ENCODE measurements around the gene DEAF1. TPM values are rescaled to one million over a fixed set of nuclear protein-coding genes. Genes with fewer than 3 reads are reported as not detected.

DEAF1 gene
- total RNA-seq, 1 experiment from 2014 or later, result 74.6 TPM

DNA sequence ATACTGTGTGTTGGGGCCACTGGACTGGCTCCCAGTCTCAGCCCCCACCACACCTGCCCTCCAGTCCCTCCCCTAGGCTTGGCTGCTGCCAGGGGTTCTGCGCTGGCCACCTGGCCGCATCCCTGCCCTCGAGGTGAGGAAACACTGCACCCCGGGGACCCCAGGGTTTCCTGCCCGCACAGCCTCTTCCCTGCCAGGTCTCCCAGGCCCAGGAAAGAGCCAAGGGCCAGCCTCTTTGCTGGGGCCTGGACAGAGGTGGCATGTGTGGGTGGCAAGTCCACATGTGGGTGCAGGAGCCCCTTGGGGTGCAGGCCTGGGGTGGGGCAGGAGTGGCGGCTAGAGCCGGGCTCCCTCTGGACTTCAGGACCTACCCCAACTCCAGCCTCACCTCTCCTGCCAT lies 13.5 kb upstream of the DEAF1 start:
- Histone ChIP-seq H3K27me3 (ENCODE audit: control insufficient read depth, insufficient read depth, low read length) (peaks cover 13% of the 10 kb centered on the region), H3K4me3 (ENCODE audit: insufficient read depth, low read depth, low read length) (no peak overlapping the region), H3K36me3 (replicated peaks; ENCODE audit: control insufficient read depth, insufficient read depth, low read length) (no peaks in the 10 kb centered on the region)
- peak; percentile 64 for DNase-seq

DNA sequence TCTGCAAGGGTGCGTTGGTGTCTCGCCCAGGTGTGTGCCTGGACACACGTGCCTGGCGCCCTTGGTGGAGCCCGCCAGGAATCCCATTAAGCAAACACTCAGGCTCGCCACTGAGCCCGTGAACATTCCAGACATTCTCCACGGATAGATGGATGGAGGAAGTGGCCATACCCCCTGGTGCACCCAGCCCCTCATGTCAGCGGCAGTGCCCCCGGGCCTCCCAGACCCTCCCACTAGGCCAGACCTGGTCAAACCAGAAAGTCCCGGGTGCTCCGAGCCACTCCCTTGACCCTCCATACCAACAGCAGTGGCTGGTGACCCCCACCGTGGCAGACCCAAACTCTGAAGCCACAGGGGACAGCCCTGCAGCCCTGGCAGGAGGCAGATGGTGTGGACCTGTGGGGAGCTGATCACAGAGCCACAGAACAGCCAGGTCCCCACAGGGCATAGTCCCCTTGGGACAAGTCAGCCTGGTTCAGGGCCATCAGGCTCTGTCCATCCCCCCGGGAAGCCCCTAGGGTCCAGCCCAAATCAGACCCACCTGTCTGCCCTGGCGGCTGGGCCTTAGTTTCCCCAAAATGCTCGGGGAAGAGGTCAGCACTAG lies 12.9 kb upstream of the DEAF1 start:
- no peak overlapping the region for H3K4me3 ChIP-seq (ENCODE audit: insufficient read depth, low read depth, low read length)

DNA sequence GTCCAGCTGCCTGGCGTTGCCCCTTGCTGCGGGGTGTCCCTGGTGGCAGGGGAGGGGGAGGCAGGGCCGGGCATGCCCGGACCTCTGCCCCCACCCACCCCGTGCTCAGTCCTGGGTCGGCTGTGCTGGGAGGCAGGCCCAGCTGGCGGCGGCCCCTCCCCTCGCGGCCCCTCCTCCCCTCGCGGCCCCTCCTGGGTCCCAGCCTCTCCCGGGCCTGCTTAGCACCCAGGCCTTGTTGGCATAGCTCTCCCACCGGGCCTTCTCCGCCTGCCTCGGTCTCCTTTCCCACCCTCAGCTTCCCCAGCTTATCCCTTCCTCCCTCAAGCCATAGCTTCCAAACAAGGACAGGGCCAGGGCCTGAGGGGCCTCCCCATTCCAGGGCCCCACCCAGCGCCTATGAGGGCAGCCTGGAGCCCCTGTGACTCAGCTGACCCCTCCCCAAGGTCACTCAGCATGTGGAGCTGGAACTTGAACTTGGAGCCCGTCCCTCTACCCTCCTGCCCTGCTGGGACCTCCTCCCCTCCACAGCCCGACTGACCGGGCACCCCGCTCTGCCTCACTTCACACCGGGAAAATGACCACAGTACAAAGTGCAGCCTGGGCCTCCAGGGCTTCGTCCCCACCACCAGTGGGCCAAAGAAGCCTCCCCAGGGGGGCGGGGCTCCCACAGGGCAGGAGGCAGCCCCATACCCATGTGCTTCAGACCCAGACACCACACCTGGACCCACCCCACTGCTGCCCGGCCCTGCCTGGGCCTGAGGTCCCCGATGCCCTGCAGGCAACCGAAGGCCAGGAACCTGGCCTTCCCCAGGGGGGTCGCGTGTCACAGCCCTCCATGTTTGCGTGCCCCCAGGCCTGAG lies 12.2 kb upstream of the DEAF1 start:
- Histone ChIP-seq H3K36me3 (replicated peaks; ENCODE audit: control insufficient read depth, insufficient read depth, low read length) (no peaks in the 10 kb centered on the region), H3K27me3 (ENCODE audit: control insufficient read depth, insufficient read depth, low read length) (peaks cover 13% of the 10 kb centered on the region), H3K4me3 (ENCODE audit: insufficient read depth, low read depth, low read length) (peak overlapping the region; percentile 51)
- DNase-seq, result peak; percentile 93

More for the DNA sequence above, 12.9 kb upstream of the DEAF1 start:
- DNase-seq, result peak; percentile 75
- Histone ChIP-seq H3K36me3 (replicated peaks; ENCODE audit: control insufficient read depth, insufficient read depth, low read length) (no peaks in the 10 kb centered on the region), H3K27me3 (ENCODE audit: control insufficient read depth, insufficient read depth, low read length) (peaks cover 13% of the 10 kb centered on the region)

DNA sequence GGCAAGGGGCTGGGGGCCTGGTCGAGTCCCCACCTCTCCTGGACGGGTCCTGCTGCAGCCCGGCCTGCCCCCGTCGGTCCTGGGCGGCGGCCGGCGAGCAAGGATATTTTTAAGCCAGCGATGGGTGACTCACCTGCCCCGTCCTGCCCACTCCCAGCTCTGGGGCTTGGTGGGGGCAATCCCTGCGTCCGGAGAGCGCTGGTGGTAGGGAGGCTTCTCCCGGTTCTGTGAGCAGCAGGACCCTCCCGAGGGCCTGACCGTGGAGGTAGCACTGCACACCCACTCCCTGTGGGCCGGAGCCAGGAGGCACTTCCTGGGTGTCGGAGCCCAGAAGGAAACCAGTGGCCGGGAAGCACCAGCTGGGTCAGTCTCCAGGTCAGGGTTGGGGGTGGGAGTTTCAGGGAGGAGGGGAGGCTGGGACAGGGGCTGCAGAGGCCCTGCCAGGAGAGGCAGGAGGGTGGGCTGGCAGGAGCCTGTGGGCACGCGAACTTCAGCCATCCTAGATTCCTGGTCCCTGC lies 11.5 kb upstream of the DEAF1 start:
- Histone ChIP-seq H3K36me3 (replicated peaks; ENCODE audit: control insufficient read depth, insufficient read depth, low read length) (no peaks in the 10 kb centered on the region), H3K27me3 (ENCODE audit: control insufficient read depth, insufficient read depth, low read length) (peaks cover 13% of the 10 kb centered on the region), H3K4me3 (ENCODE audit: insufficient read depth, low read depth, low read length) (peak overlapping the region; percentile 51)
- DNase-seq, result peak; percentile 82

DNA sequence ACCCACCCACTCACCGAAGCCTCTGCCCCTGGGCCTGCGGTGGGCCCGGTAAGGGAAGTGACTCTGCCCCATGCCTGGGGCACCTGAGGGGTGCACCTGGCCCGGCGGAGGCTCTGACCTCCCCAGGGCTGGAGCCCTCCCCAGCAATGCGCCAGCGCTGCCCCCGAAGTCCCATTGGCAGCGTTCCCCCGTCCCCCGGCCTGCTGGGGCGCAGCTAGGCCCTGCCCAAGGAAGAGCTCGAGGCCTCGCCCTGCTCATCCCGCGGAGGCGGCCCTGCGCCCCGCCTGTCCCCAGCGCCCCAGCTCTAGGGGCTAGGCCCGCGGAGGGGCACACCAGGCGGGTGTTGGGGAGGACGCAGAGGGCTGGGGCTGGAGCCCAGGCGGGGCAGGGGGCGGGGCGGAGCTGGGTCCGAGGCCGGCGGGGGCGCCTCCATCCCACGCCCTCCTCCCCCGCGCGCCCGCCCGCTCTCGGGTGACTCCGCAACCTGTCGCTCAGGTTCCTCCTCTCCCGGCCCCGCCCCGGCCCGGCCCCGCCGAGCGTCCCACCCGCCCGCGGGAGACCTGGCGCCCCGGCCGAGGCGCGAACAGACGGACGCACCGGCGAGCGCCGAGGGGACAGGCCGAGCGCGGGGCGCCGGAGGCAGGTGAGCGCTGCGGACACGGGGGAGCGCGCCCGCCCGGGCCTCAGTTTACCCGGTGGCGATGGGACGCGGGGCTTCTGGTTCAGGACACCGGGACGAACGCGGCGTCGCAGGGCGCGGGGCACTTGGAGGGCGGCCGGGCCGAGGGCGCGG lies 10.8 kb upstream of the DEAF1 start, which contains the start of gene EPS8L2:
Gene EPS8L2, plus strand, starts transcription at position 586 of the 793 bp plus-strand sequence. CDS start 3,177 bp downstream, outside the sequence.
- Histone ChIP-seq H3K27me3 (ENCODE audit: control insufficient read depth, insufficient read depth, low read length) (peaks cover 13% of the 10 kb centered on the region), H3K4me3 (ENCODE audit: insufficient read depth, low read depth, low read length) (peak within 1 kb of the TSS; percentile 51), H3K36me3 (replicated peaks; ENCODE audit: control insufficient read depth, insufficient read depth, low read length) (no peaks in the 10 kb centered on the region)
- peak; percentile 89 for DNase-seq

DNA sequence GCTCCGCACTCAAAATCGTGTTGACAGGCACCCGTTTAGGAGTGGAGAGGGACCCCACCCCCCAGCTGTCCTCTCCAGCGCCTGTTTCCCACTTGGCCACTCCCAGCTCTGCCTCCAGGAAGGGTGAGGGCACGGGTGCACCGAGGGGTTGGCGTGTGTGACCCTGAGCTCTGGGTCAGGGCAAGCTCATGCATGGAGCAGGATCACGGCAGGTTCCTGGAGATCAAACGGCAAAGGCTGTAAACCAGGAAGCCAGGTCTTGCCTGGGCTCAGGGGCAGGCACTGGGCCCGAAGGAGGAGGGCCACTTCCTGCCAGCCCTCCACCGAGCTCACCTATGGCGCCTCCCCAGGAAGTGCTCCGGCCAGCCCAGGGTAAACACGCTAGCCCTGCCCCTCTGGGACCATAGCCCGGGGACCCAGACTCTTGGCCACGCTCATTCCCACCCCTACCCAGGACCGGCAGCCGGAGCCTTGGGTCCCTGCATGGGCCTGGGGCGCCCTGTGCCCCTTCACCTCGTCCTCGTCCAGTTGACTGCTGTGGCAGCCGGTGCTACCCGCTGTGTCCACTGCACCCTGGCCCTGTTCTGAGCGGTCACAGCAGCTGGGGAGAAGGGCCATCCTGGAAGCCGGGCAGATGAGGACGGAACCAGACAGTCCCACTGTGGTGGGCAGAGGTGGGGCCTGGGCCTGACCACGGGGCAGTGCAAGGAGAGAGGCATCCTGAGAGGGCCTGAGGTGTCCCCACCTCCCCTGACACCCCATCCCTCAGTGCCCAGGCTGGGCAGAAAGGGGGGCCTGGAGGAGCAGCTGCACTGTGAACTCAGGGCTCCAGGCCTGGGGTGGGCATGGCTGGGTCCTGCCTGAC lies 10.0 kb upstream of the DEAF1 start:
- DNase-seq, result peak; percentile 69
- no peaks in the 10 kb centered on the region for H3K36me3 ChIP-seq (replicated peaks; ENCODE audit: control insufficient read depth, insufficient read depth, low read length)
- H3K4me3 ChIP-seq (ENCODE audit: insufficient read depth, low read depth, low read length), result peak overlapping the region; percentile 29; the same call in 1 of the 2 replicates
- peaks cover 13% of the 10 kb centered on the region for H3K27me3 ChIP-seq (ENCODE audit: control insufficient read depth, insufficient read depth, low read length)

DNA sequence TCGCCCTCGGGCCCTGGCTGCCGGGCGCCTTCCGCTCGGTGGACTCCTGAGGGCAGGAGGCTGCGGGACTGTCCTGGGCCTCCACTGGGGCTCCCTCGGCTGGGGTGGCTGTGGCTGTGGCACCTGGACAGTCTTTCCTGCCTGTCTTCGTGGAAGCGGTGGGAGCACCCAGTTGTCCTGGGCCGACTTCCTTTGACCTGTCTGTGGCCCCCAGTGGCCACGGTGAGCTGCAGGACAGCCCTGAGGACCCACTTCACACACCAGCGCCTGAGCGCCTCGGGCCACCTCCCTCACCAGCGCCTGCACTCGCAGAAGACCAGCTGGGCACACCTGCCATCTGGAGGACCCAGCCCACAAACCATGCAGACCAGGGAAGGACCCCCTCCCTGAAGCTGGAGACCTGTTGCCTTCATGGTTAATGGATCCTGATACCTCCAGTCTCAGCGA lies 9.2 kb upstream of the DEAF1 start:
- Histone ChIP-seq H3K4me3 (ENCODE audit: insufficient read depth, low read depth, low read length) (no peak overlapping the region), H3K27me3 (ENCODE audit: control insufficient read depth, insufficient read depth, low read length) (peaks cover 13% of the 10 kb centered on the region), H3K36me3 (replicated peaks; ENCODE audit: control insufficient read depth, insufficient read depth, low read length) (no peaks in the 10 kb centered on the region; the same call in 1 of the 2 replicates)
- DNase-seq, result peak; percentile 32

DNA sequence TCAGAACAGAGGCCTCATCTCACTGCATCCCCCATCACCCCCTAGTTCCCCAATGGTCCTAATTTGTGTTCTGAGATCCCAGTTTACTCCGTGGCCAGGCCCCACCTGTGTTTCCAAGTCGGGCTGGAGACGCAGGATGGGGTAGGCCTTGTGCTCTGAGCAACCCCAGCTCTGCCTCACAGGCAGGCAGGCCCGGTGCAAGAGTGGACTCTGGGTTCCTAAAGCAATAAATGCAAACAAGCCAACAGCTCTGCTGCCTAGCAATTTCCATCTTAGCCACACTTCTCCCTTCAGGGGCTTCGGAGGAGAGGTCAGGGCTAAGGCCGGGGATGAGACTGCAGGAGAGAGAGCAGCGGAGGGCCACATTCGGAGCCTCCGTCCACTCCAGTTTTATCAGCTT lies 8.5 kb upstream of the DEAF1 start:
- no peaks in the 10 kb centered on the region; the same call in 1 of the 2 replicates for H3K36me3 ChIP-seq (replicated peaks; ENCODE audit: control insufficient read depth, insufficient read depth, low read length)
- no peak for DNase-seq
- no peak overlapping the region for H3K4me3 ChIP-seq (ENCODE audit: insufficient read depth, low read depth, low read length)
- H3K27me3 ChIP-seq (ENCODE audit: control insufficient read depth, insufficient read depth, low read length), result peaks cover 13% of the 10 kb centered on the region

DNA sequence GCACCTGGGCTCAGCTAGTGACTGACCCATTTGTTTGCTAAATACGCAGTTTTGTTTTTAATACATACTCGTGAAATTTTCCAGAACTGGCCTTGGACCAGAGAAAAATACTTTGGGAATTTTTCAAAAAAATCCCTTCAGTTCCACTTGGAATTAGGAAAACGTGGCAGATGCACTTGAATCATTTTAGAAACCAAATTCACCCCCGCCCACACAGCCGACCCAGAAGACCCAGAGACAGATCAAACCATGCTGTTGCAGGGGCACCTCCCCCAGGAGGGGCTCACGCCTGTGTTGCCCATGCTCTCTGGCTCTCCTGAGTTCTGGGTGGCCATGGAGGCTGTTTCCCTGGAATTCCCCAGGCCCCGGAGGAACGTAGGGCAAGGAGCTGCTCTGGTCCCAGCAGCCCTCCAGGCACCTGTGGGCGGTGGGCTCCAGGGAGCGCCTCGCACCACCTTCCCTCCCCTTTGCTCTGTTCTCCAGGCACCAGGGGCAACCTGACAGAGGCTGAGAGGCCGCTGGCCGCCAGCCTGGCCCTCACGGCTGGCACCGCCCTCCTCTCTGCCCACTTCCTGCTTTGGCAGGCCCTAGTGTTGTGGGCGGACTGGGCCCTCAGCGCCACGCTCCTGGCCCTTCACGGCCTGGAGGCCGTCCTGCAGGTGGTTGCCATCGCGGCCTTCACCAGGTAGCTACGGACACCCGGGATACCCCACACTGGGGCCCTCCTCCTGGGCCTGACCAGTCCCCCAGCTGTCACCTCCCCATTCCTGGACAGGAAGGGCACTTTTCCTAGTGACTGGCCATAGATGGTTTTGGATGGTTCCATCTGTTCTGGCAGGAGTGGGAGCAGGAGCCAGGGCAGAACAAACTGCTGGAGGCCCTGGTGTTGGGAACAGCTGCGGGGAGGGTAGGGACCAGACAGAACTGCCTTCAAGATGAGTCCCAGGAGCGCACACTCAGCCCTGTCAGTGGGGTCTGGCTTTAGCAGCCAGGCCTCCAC lies 7.7 kb upstream of the DEAF1 start:
- DNase-seq, result peak; percentile 47
- peaks cover 13% of the 10 kb centered on the region for H3K27me3 ChIP-seq (ENCODE audit: control insufficient read depth, insufficient read depth, low read length)
- no peak overlapping the region for H3K4me3 ChIP-seq (ENCODE audit: insufficient read depth, low read depth, low read length)
- H3K36me3 ChIP-seq (replicated peaks; ENCODE audit: control insufficient read depth, insufficient read depth, low read length), result no peaks in the 10 kb centered on the region; the same call in 1 of the 2 replicates

DNA sequence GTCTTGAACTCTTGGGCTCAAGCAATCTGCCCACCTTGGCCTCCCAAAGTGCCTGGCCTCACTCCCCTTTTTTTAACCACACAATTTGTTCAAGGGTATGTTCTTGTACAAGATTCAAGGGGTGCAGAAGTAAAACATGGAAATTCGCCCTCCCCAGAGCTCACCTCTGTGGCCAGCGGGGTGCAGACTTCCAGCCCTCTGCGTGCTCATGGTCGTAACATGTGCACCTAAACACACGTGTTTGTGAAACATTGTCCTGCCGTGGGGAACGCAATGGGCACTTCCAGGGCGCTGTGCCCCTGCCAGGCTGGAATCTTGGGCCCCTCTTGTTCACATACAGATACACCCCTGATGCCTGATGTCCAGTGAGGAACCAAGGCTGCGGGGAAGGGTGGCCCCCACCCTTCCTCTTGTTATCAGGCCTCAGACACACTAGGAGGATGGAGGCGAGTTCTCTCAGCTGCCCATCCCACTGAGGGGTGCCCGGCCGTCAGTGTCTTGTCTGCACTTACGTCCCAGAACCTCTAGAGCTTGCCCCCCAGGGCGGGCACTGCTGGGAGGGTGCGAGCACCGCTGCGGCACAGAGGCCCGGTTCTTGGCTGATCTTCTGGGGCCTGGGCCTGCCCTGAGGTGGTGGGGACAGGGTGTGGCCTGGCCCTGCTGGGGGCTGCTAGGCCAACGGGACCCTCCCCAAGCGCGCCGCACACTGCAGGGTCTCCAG lies 6.9 kb upstream of the DEAF1 start:
- no peak for DNase-seq
- no peak overlapping the region for H3K4me3 ChIP-seq (ENCODE audit: insufficient read depth, low read depth, low read length)
- H3K36me3 ChIP-seq (replicated peaks; ENCODE audit: control insufficient read depth, insufficient read depth, low read length), result no peaks in the 10 kb centered on the region; the same call in 1 of the 2 replicates
- H3K27me3 ChIP-seq (ENCODE audit: control insufficient read depth, insufficient read depth, low read length), result peaks cover 13% of the 10 kb centered on the region

DNA sequence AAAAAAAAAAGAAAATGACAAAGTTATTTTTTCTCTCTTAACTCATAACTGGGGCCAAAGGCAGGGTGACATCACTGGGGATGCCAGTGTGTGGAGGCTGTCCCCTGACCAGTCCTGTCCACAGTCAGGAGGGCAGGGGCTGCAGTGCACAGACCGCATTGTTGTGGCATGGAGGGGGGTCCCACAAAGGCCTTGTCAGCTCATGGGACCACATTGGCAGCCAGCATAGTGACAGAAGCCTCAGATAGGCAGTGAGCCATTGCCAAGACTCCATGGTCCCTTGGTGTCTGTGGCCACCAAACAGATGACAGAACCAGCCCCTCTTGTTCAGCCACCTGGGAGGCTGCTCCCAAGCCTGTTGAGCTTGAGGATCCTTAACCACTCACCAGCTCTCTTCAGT lies 4.7 kb upstream of the DEAF1 start:
- no peaks in the 10 kb centered on the region for H3K27me3 ChIP-seq (ENCODE audit: control insufficient read depth, insufficient read depth, low read length)
- no peaks in the 10 kb centered on the region; the same call in 1 of the 2 replicates for H3K36me3 ChIP-seq (replicated peaks; ENCODE audit: control insufficient read depth, insufficient read depth, low read length)
- no peak for DNase-seq
- H3K4me3 ChIP-seq (ENCODE audit: insufficient read depth, low read depth, low read length), result no peak overlapping the region

DNA sequence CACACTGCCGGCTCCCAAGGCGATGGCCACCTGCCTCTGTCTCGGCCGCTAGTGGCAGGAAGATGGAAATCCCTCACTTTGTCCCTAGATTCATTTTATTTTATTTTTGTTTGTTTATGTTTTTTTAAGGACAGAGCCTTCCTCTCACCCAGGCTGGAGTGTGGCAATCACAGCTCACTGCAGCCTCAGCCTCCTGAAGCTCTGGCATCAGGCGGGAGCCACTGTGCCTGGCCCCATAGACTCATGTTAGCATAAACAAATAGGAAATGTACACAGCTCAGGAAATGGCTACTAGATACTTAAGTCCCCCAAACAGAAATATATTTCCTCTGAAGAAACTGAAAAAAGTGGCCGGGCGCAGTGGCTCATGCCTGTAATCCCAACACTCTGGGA lies 4.1 kb upstream of the DEAF1 start:
- DNase-seq, result no peak
- H3K4me3 ChIP-seq (ENCODE audit: insufficient read depth, low read depth, low read length), result no peak overlapping the region
- no peaks in the 10 kb centered on the region; the same call in 1 of the 2 replicates for H3K36me3 ChIP-seq (replicated peaks; ENCODE audit: control insufficient read depth, insufficient read depth, low read length)
- no peaks in the 10 kb centered on the region for H3K27me3 ChIP-seq (ENCODE audit: control insufficient read depth, insufficient read depth, low read length)

All from H7 (cell line).